PC-9 (cell line): Measurements from ENCODE around the gene POM121L2.

Source experiments
- EZH2 ChIP-seq: fragments of 200-600 bp; sonication (generic); IDR thresholded peaks from 2 replicates; pipeline ENCODE4 v1.8.0; 2017; ENCODE audit warnings: antibody characterized with exemption, low read depth
- TF ChIP-seq, protein P1 (sequence below): fragments of 200-600 bp; sonication (generic); conservative IDR thresholded peaks from 2 replicates; pipeline ENCODE4 v1.6.1; 2017; ENCODE audit warnings: mixed run types, antibody characterized with exemption, mild to moderate bottlenecking, moderate library complexity

DNA sequence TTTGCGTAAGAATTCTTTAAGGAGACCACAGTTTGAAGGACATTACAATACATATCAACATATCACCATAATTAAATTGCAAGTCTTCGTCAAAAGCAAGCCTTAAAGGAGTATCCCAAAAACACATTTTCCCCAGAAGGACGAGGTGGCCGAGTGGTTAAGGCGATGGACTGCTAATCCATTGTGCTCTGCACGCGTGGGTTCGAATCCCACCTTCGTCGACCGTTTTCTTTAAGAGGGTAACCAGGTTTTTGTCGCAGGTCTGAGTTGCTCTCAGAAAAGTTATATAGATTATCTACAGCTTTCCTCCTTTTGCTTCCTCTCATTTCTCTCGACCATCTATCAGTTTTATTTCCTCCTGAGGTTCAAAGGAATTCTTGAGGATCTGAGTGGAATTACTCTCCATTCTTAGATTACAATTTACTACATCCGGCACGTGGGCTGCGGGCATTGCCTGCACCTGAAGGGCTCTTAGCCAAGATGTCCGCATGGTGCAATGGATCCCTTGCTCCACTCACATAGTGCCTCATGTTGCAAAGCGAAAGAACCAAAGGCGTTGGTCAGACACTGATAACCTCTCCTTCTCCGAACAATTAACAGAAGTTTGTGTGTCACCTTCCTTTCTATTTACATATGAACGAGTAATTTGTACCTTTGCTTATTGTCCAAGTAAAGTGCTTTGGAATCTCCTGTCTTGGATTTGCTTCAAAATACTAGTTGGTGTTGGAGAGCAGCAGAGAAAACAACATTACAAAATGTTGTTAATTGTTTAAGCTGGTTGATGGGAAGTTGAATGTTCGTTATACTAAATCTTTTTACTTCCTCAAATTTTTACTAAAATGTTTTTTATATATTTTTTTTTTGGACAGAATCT lies 14.0 kb downstream of the POM121L2 start:
- TF ChIP-seq, protein P1, sequence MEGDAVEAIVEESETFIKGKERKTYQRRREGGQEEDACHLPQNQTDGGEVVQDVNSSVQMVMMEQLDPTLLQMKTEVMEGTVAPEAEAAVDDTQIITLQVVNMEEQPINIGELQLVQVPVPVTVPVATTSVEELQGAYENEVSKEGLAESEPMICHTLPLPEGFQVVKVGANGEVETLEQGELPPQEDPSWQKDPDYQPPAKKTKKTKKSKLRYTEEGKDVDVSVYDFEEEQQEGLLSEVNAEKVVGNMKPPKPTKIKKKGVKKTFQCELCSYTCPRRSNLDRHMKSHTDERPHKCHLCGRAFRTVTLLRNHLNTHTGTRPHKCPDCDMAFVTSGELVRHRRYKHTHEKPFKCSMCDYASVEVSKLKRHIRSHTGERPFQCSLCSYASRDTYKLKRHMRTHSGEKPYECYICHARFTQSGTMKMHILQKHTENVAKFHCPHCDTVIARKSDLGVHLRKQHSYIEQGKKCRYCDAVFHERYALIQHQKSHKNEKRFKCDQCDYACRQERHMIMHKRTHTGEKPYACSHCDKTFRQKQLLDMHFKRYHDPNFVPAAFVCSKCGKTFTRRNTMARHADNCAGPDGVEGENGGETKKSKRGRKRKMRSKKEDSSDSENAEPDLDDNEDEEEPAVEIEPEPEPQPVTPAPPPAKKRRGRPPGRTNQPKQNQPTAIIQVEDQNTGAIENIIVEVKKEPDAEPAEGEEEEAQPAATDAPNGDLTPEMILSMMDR: no peak
- TF ChIP-seq EZH2: no peak
